Thoracic aorta (tissue), 2 donors: ENCODE results near the gene CCDC183. TPM values are rescaled to one million over a fixed set of nuclear protein-coding genes. Genes with fewer than 3 reads are reported as not detected.

Experiments
- ATAC-seq: fragments of 150-250 bp; one replicate; pipeline ENCODE4 v1.8.0; 2017; ENCODE audit warnings: low read depth; ENCODE audit not compliant: insufficient number of reproducible peaks, low FRiP score
- DNase-seq: peaks from one replicate; pipeline ENCODE4 v3.0.0-alpha.2; 2020; ENCODE audit warnings: low spot score
- H3K27ac ChIP-seq, 2 donors: fragments of 200-600 bp; sonication (generic); 1 replicate in 1 of 2; 2 replicates in 1 of 2; pipeline ENCODE4 v1.5.1; 2016; ENCODE audit warnings: mild to moderate bottlenecking in 2 of 2, moderate library complexity in 2 of 2
- H3K27me3 ChIP-seq: fragments of 200-600 bp; sonication (generic); replicated peaks from 2 replicates; pipeline ENCODE4 v1.6.0; 2016; ENCODE audit warnings: mild to moderate bottlenecking; ENCODE audit not compliant: insufficient read depth
- H3K36me3 ChIP-seq: fragments of 200-600 bp; sonication (generic); one replicate; pipeline ENCODE4 v1.5.1; 2016
- H3K4me1 ChIP-seq, 2 donors: fragments of 200-600 bp; sonication (generic); 1 replicate in 1 of 2; 2 replicates in 1 of 2; pipeline versions ENCODE4 v1.5.1 to v1.6.0; 2016; ENCODE audit warnings: low read depth in 2 of 2, mild to moderate bottlenecking in 1 of 2; ENCODE audit not compliant: control insufficient read depth in 1 of 2
- H3K4me3 ChIP-seq: fragments of 200-600 bp; sonication (generic); 2 replicates; pipeline ENCODE4 v1.5.1; 2016; ENCODE audit warnings: mild to moderate bottlenecking
- H3K9me3 ChIP-seq: fragments of 200-600 bp; sonication (generic); 2 replicates; pipeline ENCODE4 v1.5.1; 2016
- CTCF ChIP-seq: fragments of 200-600 bp; sonication (generic); IDR thresholded peaks from one replicate; pipeline ENCODE4 v1.5.1; 2019; ENCODE audit warnings: antibody characterized with exemption
- total RNA-seq, 2 donors: library from RNA; depleted of rRNA; stranded (reverse); fragments of >200 nt; gene quantifications; one replicate each; pipeline versions ENCODE4 v1.1.0 to v1.2.3, GENCODE V29; 2016

The CCDC183 gene
- total RNA-seq, 2 donors from 2014 or later = 0.68 to 0.71 TPM

GRCh38 chr9:136853596-136854112, 57.5 kb downstream of the CCDC183 start:
- Histone ChIP-seq H3K27ac (no peak overlapping the region), H3K9me3 (no peaks in the 10 kb centered on the region), H3K27me3 (no peaks in the 10 kb centered on the region), H3K4me3 (no peak overlapping the region), H3K36me3 (no peaks in the 10 kb centered on the region), H3K4me1 (peaks cover 6 to 17% of the 10 kb centered on the region in 2 donors)
- no peak for ATAC-seq
- DNase-seq = no peak
- TF ChIP-seq CTCF = no peak

GRCh38 chr9:136854113-136854841, 58.1 kb downstream of the CCDC183 start:
- no peaks in the 10 kb centered on the region for H3K27me3 ChIP-seq

GRCh38 chr9:136854842-136855460, 58.8 kb downstream of the CCDC183 start:
- Histone ChIP-seq H3K27ac (no peak overlapping the region), H3K4me3 (no peak overlapping the region), H3K36me3 (no peaks in the 10 kb centered on the region), H3K9me3 (no peaks in the 10 kb centered on the region), H3K4me1 (peaks cover 3 to 26% of the 10 kb centered on the region in 2 donors), H3K27me3 (no peaks in the 10 kb centered on the region)
- TF ChIP-seq CTCF = no peak
- DNase-seq (no peak), ATAC-seq (no peak)

More at GRCh38 chr9:136854113-136854841, 58.1 kb downstream of the CCDC183 start:
- ATAC-seq = no peak
- DNase-seq = no peak
- no peak for TF ChIP-seq CTCF
- H3K4me1 ChIP-seq = peaks cover 6 to 23% of the 10 kb centered on the region in 2 donors
- H3K4me3 ChIP-seq = no peak overlapping the region
- no peak overlapping the region for H3K27ac ChIP-seq
- no peaks in the 10 kb centered on the region for H3K36me3 ChIP-seq
- no peaks in the 10 kb centered on the region for H3K9me3 ChIP-seq

- H3K27ac ChIP-seq = no peak overlapping the region
- peaks cover 0 to 23% of the 10 kb centered on the region in 2 donors for H3K4me1 ChIP-seq
- no peak for DNase-seq
- no peak overlapping the region for H3K4me3 ChIP-seq
- no peaks in the 10 kb centered on the region for H3K36me3 ChIP-seq
- no peak for TF ChIP-seq CTCF
- H3K27me3 ChIP-seq = no peaks in the 10 kb centered on the region
- ATAC-seq = no peak
- no peaks in the 10 kb centered on the region for H3K9me3 ChIP-seq
Measured at GRCh38 chr9:136855461-136856078, 59.4 kb downstream of the CCDC183 start.

- Histone ChIP-seq H3K9me3 (no peaks in the 10 kb centered on the region), H3K4me3 (no peak overlapping the region), H3K27me3 (no peaks in the 10 kb centered on the region), H3K27ac (no peak overlapping the region), H3K4me1 (peaks cover 0 to 18% of the 10 kb centered on the region in 2 donors), H3K36me3 (no peaks in the 10 kb centered on the region)
- ATAC-seq (no peak), DNase-seq (no peak)
- TF ChIP-seq CTCF = no peak
Measured at GRCh38 chr9:136856079-136856476, 59.9 kb downstream of the CCDC183 start.
